CD4-positive, alpha-beta T cell (primary cell): ENCODE results near the gene TOR3A. TPM values are rescaled to one million over a fixed set of nuclear protein-coding genes. Genes with fewer than 3 reads are reported as not detected.

ENCODE experiments used
- ATAC-seq: fragments of 200-7000 bp; cut with Tn5 transposase; one replicate; pipeline ENCODE4 v1.10.0; 2022; ENCODE audit warnings: mild to moderate bottlenecking; ENCODE audit not compliant: poor library complexity
- CTCF ChIA-PET: fragments of 350-600 bp; sonication (Branson Sonifier 250); formaldehyde crosslinking; loops from one replicate; lab custom pipeline; 2021; ENCODE audit warnings: antibody characterized with exemption, inconsistent platforms; lab: Charles Lee
- POLR2A ChIA-PET: fragments of 350-600 bp; sonication (Branson Sonifier 250); formaldehyde crosslinking; loops from one replicate; lab custom pipeline; 2021; ENCODE audit warnings: antibody characterized with exemption, inconsistent platforms; lab: Charles Lee
- DNase-seq, 14 experiments: peaks; one replicate each; pipeline ENCODE4 v3.0.0-alpha.2; 2013 to 2020; ENCODE audit warnings: mixed read lengths in 2 of 14
- H3K27ac ChIP-seq, 2 donors: one replicate each; pipeline versions ENCODE4 v1.5.1 to v1.7.0; 2013; ENCODE audit warnings: low read length in 2 of 2, low read depth in 1 of 2, mild to moderate bottlenecking in 1 of 2
- H3K27me3 ChIP-seq, 2 experiments: 1 replicate in 1 of 2; 2 replicates in 1 of 2; pipeline versions ENCODE4 v1.6.1 to v1.7.0; 2013; ENCODE audit warnings: low read length in 2 of 2, control low read depth in 1 of 2, mild to moderate bottlenecking in 1 of 2, moderate library complexity in 1 of 2; ENCODE audit not compliant: insufficient read depth in 2 of 2, control insufficient read depth in 1 of 2
- H3K36me3 ChIP-seq: one replicate; pipeline ENCODE4 v1.6.1; 2013; ENCODE audit warnings: low read length, control low read depth; ENCODE audit not compliant: insufficient read depth
- H3K4me1 ChIP-seq: one replicate; pipeline ENCODE4 v1.6.1; 2013; ENCODE audit warnings: low read length, control low read depth; ENCODE audit not compliant: insufficient read depth
- H3K4me3 ChIP-seq: one replicate; pipeline ENCODE4 v1.5.1; 2013; ENCODE audit warnings: mild to moderate bottlenecking, low read length, moderate library complexity
- H3K9me3 ChIP-seq, 2 experiments: 1 replicate in 1 of 2; 2 replicates in 1 of 2; pipeline versions ENCODE4 v1.6.1 to v1.7.0; 2013; ENCODE audit warnings: low read length in 2 of 2, mild to moderate bottlenecking in 2 of 2, control low read depth in 1 of 2, moderate library complexity in 1 of 2; ENCODE audit not compliant: control insufficient read depth in 1 of 2, insufficient read depth in 1 of 2
- H3K27ac Mint-ChIP-seq: one replicate; pipeline ENCODE4 v1.8.0; 2020; ENCODE audit warnings: mixed read lengths
- H3K27me3 Mint-ChIP-seq: one replicate; pipeline ENCODE4 v1.8.0; 2021; ENCODE audit warnings: mixed read lengths
- H3K36me3 Mint-ChIP-seq: one replicate; pipeline ENCODE4 v1.8.0; 2021; ENCODE audit warnings: low read depth, mixed read lengths
- H3K4me1 Mint-ChIP-seq: one replicate; pipeline ENCODE4 v1.8.0; 2021; ENCODE audit warnings: low read depth, mixed read lengths
- H3K4me3 Mint-ChIP-seq: one replicate; pipeline ENCODE4 v1.8.0; 2020; ENCODE audit warnings: mild to moderate bottlenecking, mixed read lengths
- H3K9me3 Mint-ChIP-seq: one replicate; pipeline ENCODE4 v1.8.0; 2020; ENCODE audit warnings: mixed read lengths
- intact Hi-C, 2 experiments: fragments of 100-400 bp; cut with DNase I in 1 of 2; cut with micrococcal nuclease in 1 of 2; formaldehyde crosslinking; loops; one replicate each; pipeline versions ENCODE4 v1.15.1 to v1.9.0; 2023 to 2025; cut with DNase I, micrococcal nuclease
- total RNA-seq, 174 experiments: library from RNA in 2 of 174; stranded (reverse) in 2 of 174; gene quantifications; one replicate each; pipeline ENCODE4 v1.2.3 and lab custom pipeline; 2021 to 2026
- TF ChIP-seq, protein P1 (sequence below): fragments of 200-600 bp; IDR thresholded peaks from one replicate; pipeline ENCODE4 v1.8.0; 2022; ENCODE audit warnings: antibody characterized with exemption, mild to moderate bottlenecking

Gene TOR3A
- total RNA-seq, 2 experiments from 2014 or later, result 17.2 TPM

DNA sequence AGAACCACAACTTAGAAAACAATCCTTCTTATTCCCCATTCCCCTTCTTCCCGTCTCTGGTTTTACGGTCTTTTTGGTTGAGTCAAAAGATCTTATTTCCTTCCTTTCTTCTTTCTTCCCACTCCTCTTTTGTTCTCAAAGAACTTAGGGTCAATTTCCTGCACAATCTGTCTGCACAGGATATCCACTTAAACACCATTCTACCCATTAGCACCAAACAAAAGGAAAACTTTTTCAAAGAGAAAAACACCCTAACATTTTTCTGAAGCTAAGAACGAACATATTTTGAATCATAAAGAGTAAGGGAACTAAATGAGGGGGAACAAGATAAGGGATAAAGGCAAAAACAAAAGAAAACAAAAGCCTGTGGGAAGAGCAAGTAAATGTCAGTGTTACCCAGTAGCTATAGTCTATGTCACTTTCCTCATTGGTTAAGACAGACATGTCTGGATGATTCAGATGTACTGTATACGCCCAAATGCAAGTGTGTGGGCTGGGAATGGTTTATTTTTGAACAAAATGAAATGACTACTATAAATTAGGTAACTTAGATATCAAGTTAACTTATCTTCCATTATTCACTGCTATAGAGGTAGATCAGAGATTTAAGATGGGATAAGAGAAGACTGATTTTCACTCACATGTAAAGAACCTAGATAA lies 59.9 kb downstream of the TOR3A start:
- no peak overlapping the region for H3K27ac ChIP-seq
- no peak overlapping the region for H3K4me3 ChIP-seq
- intact Hi-C loops, result no loop called here
- peak in 2 of 14 experiments; percentile 24 to 38 for DNase-seq
- peaks cover 9% of the 10 kb centered on the region for H3K36me3 Mint-ChIP-seq
- no peaks in the 10 kb centered on the region for H3K9me3 Mint-ChIP-seq
- no peaks in the 10 kb centered on the region for H3K9me3 ChIP-seq
- no peaks in the 10 kb centered on the region for H3K27me3 ChIP-seq
- H3K4me1 Mint-ChIP-seq, result peaks cover 54% of the 10 kb centered on the region
- ATAC-seq, result peak; percentile 59
- H3K4me1 ChIP-seq, result peaks cover 14% of the 10 kb centered on the region
- ChIA-PET POLR2A (interaction anchor here (1.3 kb wide), 1 partner anchor 152 kb away, joined by 6 read pairs; the partner anchor contains the start of gene SOAT1), CTCF (interaction anchor here (0.9 to 1.2 kb wide), 2 partner anchors 21 to 39 kb away, joined by 3 to 4 read pairs; no protein-coding TSS in a partner anchor)
- TF ChIP-seq, protein P1, sequence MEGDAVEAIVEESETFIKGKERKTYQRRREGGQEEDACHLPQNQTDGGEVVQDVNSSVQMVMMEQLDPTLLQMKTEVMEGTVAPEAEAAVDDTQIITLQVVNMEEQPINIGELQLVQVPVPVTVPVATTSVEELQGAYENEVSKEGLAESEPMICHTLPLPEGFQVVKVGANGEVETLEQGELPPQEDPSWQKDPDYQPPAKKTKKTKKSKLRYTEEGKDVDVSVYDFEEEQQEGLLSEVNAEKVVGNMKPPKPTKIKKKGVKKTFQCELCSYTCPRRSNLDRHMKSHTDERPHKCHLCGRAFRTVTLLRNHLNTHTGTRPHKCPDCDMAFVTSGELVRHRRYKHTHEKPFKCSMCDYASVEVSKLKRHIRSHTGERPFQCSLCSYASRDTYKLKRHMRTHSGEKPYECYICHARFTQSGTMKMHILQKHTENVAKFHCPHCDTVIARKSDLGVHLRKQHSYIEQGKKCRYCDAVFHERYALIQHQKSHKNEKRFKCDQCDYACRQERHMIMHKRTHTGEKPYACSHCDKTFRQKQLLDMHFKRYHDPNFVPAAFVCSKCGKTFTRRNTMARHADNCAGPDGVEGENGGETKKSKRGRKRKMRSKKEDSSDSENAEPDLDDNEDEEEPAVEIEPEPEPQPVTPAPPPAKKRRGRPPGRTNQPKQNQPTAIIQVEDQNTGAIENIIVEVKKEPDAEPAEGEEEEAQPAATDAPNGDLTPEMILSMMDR, result no peak
- peak overlapping the region; percentile 25 for H3K4me3 Mint-ChIP-seq
- peak overlapping the region; percentile 79 for H3K27ac Mint-ChIP-seq
- H3K36me3 ChIP-seq, result no peaks in the 10 kb centered on the region
- no peaks in the 10 kb centered on the region for H3K27me3 Mint-ChIP-seq

DNA sequence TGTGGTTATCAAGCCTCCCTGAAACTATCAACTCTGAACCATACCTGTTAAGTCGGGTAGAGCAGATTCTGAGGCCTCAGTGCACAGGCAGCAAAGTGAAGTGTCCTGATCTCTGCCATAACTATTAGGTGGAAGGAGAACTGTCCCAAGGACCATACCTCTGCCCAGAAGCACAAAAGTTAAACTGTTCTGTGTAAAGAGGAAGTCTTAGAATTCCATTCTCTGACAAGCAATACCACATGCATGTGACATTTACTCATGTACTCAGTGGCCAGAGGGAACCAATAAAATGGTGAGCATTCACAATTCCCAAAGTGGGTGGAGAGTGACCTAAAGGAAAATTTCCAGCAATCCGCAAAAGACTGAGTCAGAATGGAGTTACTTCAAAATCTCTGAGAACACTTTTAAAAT lies 61.0 kb downstream of the TOR3A start:
- Mint-ChIP-seq H3K4me3 (peak overlapping the region; percentile 46), H3K4me1 (peaks cover 55% of the 10 kb centered on the region), H3K27me3 (no peaks in the 10 kb centered on the region), H3K9me3 (no peaks in the 10 kb centered on the region), H3K27ac (peak overlapping the region; percentile 79), H3K36me3 (peaks cover 11% of the 10 kb centered on the region)
- peak; percentile 22 for ATAC-seq
- intact Hi-C loops, result no loop called here
- Histone ChIP-seq H3K4me1 (peaks cover 14% of the 10 kb centered on the region), H3K27ac (no peak overlapping the region), H3K36me3 (no peaks in the 10 kb centered on the region), H3K27me3 (no peaks in the 10 kb centered on the region), H3K4me3 (no peak overlapping the region), H3K9me3 (no peaks in the 10 kb centered on the region)
- ChIA-PET POLR2A (interaction anchor here (0.9 to 1.0 kb wide), 3 partner anchors 11 to 22 kb away, joined by 3 to 4 read pairs (median 3); no protein-coding TSS in a partner anchor), CTCF (interaction anchor here (0.6 to 1.2 kb wide), 3 partner anchors 9 to 920 kb away, joined by 3 to 4 read pairs (median 3); no protein-coding TSS in a partner anchor)
- DNase-seq, result peak in 2 of 14 experiments; percentile 47 to 58
- TF ChIP-seq, protein P1, result no peak

GRCh38 chr1:179143322-179143721 lies 61.5 kb downstream of the TOR3A start:
- Histone ChIP-seq H3K27me3 (no peaks in the 10 kb centered on the region), H3K4me1 (peaks cover 14% of the 10 kb centered on the region), H3K9me3 (no peaks in the 10 kb centered on the region), H3K36me3 (no peaks in the 10 kb centered on the region), H3K4me3 (no peak overlapping the region), H3K27ac (no peak overlapping the region)
- ATAC-seq (peak; percentile 75), DNase-seq (peak in 2 of 14 experiments; percentile 24 to 26)
- no peaks in the 10 kb centered on the region for H3K27me3 Mint-ChIP-seq
- peaks cover 55% of the 10 kb centered on the region for H3K4me1 Mint-ChIP-seq
- TF ChIP-seq, protein P1, result no peak
- ChIA-PET CTCF (interaction anchor here (0.6 to 1.1 kb wide), 2 partner anchors 9 to 919 kb away, joined by 3 read pairs; no protein-coding TSS in a partner anchor), POLR2A (interaction anchor here (0.9 to 1.0 kb wide), 3 partner anchors 10 to 22 kb away, joined by 3 to 4 read pairs (median 3); no protein-coding TSS in a partner anchor)
- peaks cover 11% of the 10 kb centered on the region for H3K36me3 Mint-ChIP-seq
- no peaks in the 10 kb centered on the region for H3K9me3 Mint-ChIP-seq
- intact Hi-C loops, result no loop called here
- peak overlapping the region; percentile 79 for H3K27ac Mint-ChIP-seq
- H3K4me3 Mint-ChIP-seq, result no peak overlapping the region
